HepG2 (cell line): ENCODE measurements around the gene CUL4B. TPM values are rescaled to one million over a fixed set of nuclear protein-coding genes. Genes with fewer than 3 reads are reported as not detected.

Source experiments
- AKAP8 ChIP-seq: sonication (generic); formaldehyde crosslinking; IDR thresholded peaks from 2 replicates; pipeline ENCODE4 v1.5.1; 2020; ENCODE audit warnings: mild to moderate bottlenecking, missing genetic modification reagents
- ARID3A ChIP-seq: IDR thresholded peaks from 2 replicates; pipeline ENCODE4 v1.6.1; 2012; ENCODE audit warnings: low read depth, low read length, improper control_type of control experiment
- ETS1 ChIP-seq: sonication (generic); formaldehyde crosslinking; IDR thresholded peaks from 2 replicates; pipeline ENCODE4 v1.4.0; 2020; ENCODE audit warnings: missing genetic modification reagents
- FOXK2 ChIP-seq: fragments of 450-650 bp; IDR thresholded peaks from 2 replicates; pipeline ENCODE4 v1.6.1; 2016
- FOXO4 ChIP-seq: sonication (generic); formaldehyde crosslinking; conservative IDR thresholded peaks from 2 replicates; pipeline ENCODE4 v1.8.1; 2023; ENCODE audit warnings: missing genetic modification reagents
- LCORL ChIP-seq, 2 experiments: fragments of 450-650 bp in 1 of 2; sonication (generic) in 1 of 2; formaldehyde crosslinking in 1 of 2; IDR thresholded peaks; 2 replicates each; pipeline versions ENCODE4 v1.5.0 to v1.6.1; 2017 to 2020; ENCODE audit warnings: antibody characterized with exemption in 1 of 2, missing genetic modification reagents in 1 of 2
- MLLT10 ChIP-seq: sonication (generic); formaldehyde crosslinking; IDR thresholded peaks from 2 replicates; pipeline ENCODE4 v1.4.0; 2020; ENCODE audit warnings: missing genetic modification reagents
- NFYC ChIP-seq: IDR thresholded peaks from 2 replicates; pipeline ENCODE4 v1.6.1; 2016; ENCODE audit warnings: missing genetic modification reagents, missing compliant biosample characterization
- PRDM10 ChIP-seq: sonication (generic); formaldehyde crosslinking; IDR thresholded peaks from 2 replicates; pipeline ENCODE4 v1.4.0; 2020; ENCODE audit warnings: low read depth, missing genetic modification reagents
- PREB ChIP-seq: sonication (generic); formaldehyde crosslinking; IDR thresholded peaks from 2 replicates; pipeline ENCODE4 v1.4.0; 2020; ENCODE audit warnings: missing genetic modification reagents
- RARA ChIP-seq: IDR thresholded peaks from 2 replicates; pipeline ENCODE4 v1.6.1; 2016; ENCODE audit warnings: missing genetic modification reagents, missing compliant biosample characterization
- ZBTB38 ChIP-seq: sonication (generic); formaldehyde crosslinking; IDR thresholded peaks from 2 replicates; pipeline ENCODE4 v1.5.1; 2020; ENCODE audit warnings: mild to moderate bottlenecking, missing genetic modification reagents
- ZNF562 ChIP-seq: sonication (generic); formaldehyde crosslinking; IDR thresholded peaks from 2 replicates; pipeline ENCODE4 v1.8.0; 2022; ENCODE audit warnings: missing genetic modification reagents, borderline replicate concordance
- ZNF564 ChIP-seq: sonication (generic); formaldehyde crosslinking; IDR thresholded peaks from 2 replicates; pipeline ENCODE4 v1.8.1; 2023; ENCODE audit warnings: mild to moderate bottlenecking, missing genetic modification reagents
- ZNF574 ChIP-seq: sonication (generic); formaldehyde crosslinking; IDR thresholded peaks from 2 replicates; pipeline ENCODE4 v1.4.0; 2020; ENCODE audit warnings: missing genetic modification reagents
- ZNF83 ChIP-seq: sonication (generic); formaldehyde crosslinking; IDR thresholded peaks from 2 replicates; pipeline ENCODE4 v1.4.0; 2020; ENCODE audit warnings: missing genetic modification reagents, mild to moderate bottlenecking, borderline replicate concordance
- ZZZ3 ChIP-seq: sonication (generic); formaldehyde crosslinking; IDR thresholded peaks from 2 replicates; pipeline ENCODE4 v1.4.0; 2020; ENCODE audit warnings: missing genetic modification reagents, mild to moderate bottlenecking, borderline replicate concordance
- polyA plus RNA-seq, 8 experiments: library from polyadenylated mRNA; depleted of rRNA in 3 of 8; stranded (reverse) in 7 of 8; unstranded in 1 of 8; fragments of >200 nt; fragmentation: Illumina TruSeq in 4 of 8; extraction: Trizol in 4 of 8; gene quantifications; 2 replicates each; pipeline versions ENCODE4 v1.2.1 to v1.2.3, GENCODE V29; 2011 to 2016; ENCODE audit warnings: low read depth in 4 of 8, missing spikeins in 1 of 8, mixed read lengths in 1 of 8; ENCODE audit not compliant: insufficient read depth in 1 of 8
- total RNA-seq, 5 experiments: library from RNA; depleted of rRNA; stranded (reverse); fragments of >200 nt; fragmentation: Illumina TruSeq; extraction: Trizol; gene quantifications; 2 replicates each; pipeline ENCODE4 v1.2.3, GENCODE V29; 2016; ENCODE audit warnings: low read depth in 1 of 5

Gene CUL4B
- total and polyA plus RNA-seq, 2 of the 13 experiments (the other 11 are each of a cell fraction or from before 2014, with no cell fraction given): 21.6 to 28.5 TPM

GRCh38 chrX:120560842-120561633 is at the start of gene CUL4B (continued):
- no peak for TF ChIP-seq LCORL (IDR thresholded peaks at IDR 0.05)
- TF ChIP-seq LCORL (CRISPR knock-in tag; IDR thresholded peaks at IDR 0.05): no peak
- TF ChIP-seq PREB: no peak
- TF ChIP-seq RARA (CRISPR knock-in tag): no peak
- peak; percentile 77; the same call in 1 of the 2 replicates for TF ChIP-seq FOXK2
- no peak for TF ChIP-seq ZNF564 (CRISPR knock-in tag)
- TF ChIP-seq ZZZ3: no peak
- no peak for TF ChIP-seq ZNF83 (CRISPR knock-in tag)
- no peak for TF ChIP-seq ETS1 (CRISPR knock-in tag)
- TF ChIP-seq PRDM10: peak; percentile 89
- no peak for TF ChIP-seq ARID3A
- no peak for TF ChIP-seq ZBTB38 (CRISPR knock-in tag)
- no peak for TF ChIP-seq NFYC
- TF ChIP-seq AKAP8 (CRISPR knock-in tag): no peak
- peak; percentile 42; the same call in 1 of the 2 replicates for TF ChIP-seq ZNF574 (CRISPR knock-in tag)
- no peak for TF ChIP-seq FOXO4
- no peak for TF ChIP-seq MLLT10 (CRISPR knock-in tag)
- no peak for TF ChIP-seq ZNF562 (CRISPR knock-in tag)
